Measurements from ENCODE around the gene NAP1L1. TPM values are rescaled to one million over a fixed set of nuclear protein-coding genes. Genes with fewer than 3 reads are reported as not detected.
A peak's percentile ranks its signal among the peaks of the same experiment; 100 is the strongest.

The NAP1L1 gene
- total RNA-seq, 1 donor from 2014 or later, result 744 TPM

DNA sequence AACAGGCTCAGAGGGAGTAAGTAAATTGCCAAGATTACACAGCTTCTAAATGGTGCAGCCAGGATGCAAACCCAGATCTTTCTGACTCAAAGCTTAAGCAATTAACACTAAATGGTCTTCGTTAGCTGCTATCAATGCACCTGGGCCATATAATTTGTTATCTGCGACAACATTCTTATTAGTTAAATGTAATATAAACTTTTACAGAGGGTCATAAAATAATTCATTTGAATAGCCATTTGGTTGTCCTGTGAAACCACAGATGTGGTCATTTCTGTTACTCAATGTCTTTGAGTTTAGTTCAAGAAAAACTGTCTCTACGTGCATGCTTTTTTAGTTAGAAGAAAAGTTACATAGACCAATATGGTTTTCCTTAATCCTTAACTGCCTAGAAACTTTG lies 22.1 kb upstream of the NAP1L1 start:
- H3K4me1 Mint-ChIP-seq (ENCODE audit: low read depth), result no peaks in the 10 kb centered on the region
- H3K9me3 Mint-ChIP-seq, result no peaks in the 10 kb centered on the region
- DNase-seq (ENCODE audit: low spot score), result no peak
- H3K27ac Mint-ChIP-seq, result no peak overlapping the region
- H3K36me3 Mint-ChIP-seq (ENCODE audit: low read depth), result no peaks in the 10 kb centered on the region
- intact Hi-C loops (cut with micrococcal nuclease), result no loop called here
- H3K4me3 Mint-ChIP-seq (ENCODE audit: low read depth), result no peak overlapping the region
- peaks cover 26% of the 10 kb centered on the region for H3K27me3 Mint-ChIP-seq (ENCODE audit: low read depth)

DNA sequence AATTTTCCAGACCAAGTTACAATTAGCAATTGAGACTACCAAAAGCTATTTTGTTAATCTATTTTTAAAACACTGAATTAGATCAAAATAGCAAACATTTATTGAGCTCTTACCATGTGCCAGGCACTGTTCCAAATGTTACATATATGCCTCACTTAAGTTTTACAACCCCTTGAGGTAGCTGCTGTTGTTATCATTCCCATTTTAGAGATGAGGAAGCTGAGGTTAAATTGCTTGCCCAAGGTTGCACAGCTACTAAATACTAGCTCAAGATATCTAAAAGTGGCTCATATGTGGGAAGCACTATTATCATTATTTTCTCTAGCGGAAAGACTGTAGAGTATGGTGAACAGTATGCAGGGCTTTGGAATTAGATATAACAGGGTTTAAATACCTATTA lies 19.5 kb upstream of the NAP1L1 start:
- DNase-seq (ENCODE audit: low spot score), result no peak
- Mint-ChIP-seq H3K27ac (no peak overlapping the region), H3K27me3 (ENCODE audit: low read depth) (peaks cover 16% of the 10 kb centered on the region), H3K36me3 (ENCODE audit: low read depth) (no peaks in the 10 kb centered on the region), H3K4me1 (ENCODE audit: low read depth) (no peaks in the 10 kb centered on the region), H3K9me3 (no peaks in the 10 kb centered on the region), H3K4me3 (ENCODE audit: low read depth) (no peak overlapping the region)
- intact Hi-C loops (cut with micrococcal nuclease), result no loop called here

DNA sequence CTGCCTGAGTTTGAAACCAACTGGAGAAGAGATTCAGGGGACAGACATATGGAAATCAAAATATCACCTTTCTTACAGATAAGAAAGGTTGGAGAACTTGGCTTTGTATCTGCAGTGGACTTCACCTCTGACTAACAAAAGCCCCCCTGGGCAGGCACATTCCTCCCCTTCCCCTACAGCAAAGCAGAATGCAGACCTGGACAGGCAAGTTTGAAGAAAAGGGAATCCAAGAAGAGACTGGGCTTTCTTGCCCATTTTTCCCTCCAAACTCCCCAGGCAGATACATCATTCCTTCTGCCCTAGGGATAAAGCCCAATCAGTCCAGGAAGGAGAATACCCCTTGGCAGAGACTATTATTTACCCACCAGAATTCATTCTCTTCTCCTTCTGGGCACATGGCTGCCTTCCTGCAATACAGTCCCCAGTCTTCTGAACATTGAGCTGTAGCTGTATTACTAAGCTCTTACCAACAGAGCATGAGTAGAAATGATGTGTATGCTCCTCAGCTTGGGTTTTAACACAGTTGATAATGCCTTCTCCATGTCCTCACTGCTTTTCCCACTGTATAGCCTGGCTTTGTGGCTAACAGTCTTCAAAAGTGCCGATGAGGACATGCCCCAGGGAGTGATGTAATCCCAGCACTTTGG lies 17.4 kb upstream of the NAP1L1 start:
- Mint-ChIP-seq H3K36me3 (ENCODE audit: low read depth) (no peaks in the 10 kb centered on the region), H3K27me3 (ENCODE audit: low read depth) (peaks cover 14% of the 10 kb centered on the region), H3K27ac (no peak overlapping the region), H3K4me1 (ENCODE audit: low read depth) (no peaks in the 10 kb centered on the region), H3K4me3 (ENCODE audit: low read depth) (no peak overlapping the region), H3K9me3 (no peaks in the 10 kb centered on the region)
- intact Hi-C loops (cut with micrococcal nuclease), result no loop called here
- no peak for DNase-seq (ENCODE audit: low spot score)

DNA sequence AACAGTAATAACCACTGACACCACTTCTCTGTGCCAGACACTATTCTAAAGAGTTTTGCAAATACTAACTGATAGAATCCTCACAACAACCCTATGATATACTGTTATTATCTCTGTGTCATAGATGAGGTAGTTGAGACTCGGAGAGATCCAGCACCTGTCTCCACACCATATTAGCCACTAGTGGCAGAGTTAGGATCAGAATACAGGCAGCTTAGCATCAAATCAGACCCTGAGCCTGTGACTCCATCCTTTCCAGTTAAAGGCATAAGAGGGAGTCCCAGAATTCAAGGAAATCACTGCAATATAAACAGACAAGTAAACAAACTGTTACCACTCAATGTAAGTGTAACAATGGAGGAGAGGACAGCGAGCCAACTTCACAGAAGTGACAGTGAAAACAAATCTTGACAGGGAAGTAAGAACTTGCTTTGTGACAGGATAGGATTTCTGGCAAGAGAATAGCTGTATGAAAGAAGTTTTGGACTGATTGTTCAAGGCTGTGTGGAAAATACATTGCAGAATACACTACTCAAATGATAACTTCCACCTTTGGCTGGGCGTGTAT lies 11.7 kb upstream of the NAP1L1 start:
- Mint-ChIP-seq H3K36me3 (ENCODE audit: low read depth) (no peaks in the 10 kb centered on the region), H3K9me3 (no peaks in the 10 kb centered on the region), H3K4me3 (ENCODE audit: low read depth) (no peak overlapping the region), H3K27me3 (ENCODE audit: low read depth) (peaks cover 15% of the 10 kb centered on the region), H3K27ac (no peak overlapping the region), H3K4me1 (ENCODE audit: low read depth) (no peaks in the 10 kb centered on the region)
- no peak for DNase-seq (ENCODE audit: low spot score)
- intact Hi-C loops (cut with micrococcal nuclease), result no loop called here

DNA sequence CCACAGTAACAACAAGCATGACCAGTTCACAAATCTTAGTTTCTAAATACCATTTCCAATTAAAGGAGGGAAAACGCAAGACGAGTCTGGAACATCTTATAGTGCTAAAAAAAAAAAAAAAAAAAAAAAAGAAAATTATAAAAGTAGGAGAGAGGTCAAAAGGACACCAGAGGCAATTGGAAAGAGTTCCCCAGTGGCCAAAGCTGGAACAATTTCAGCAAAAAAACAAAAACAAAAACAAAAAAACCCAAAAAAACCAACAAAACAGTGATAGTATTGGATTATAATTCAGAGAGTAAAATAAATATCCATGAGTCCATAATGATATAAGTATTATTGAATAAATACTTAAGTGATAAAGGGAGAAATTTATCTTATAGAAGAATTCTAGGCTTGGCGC lies 10.3 kb upstream of the NAP1L1 start:
- Mint-ChIP-seq H3K27ac (no peak overlapping the region), H3K4me1 (ENCODE audit: low read depth) (no peaks in the 10 kb centered on the region), H3K9me3 (no peaks in the 10 kb centered on the region), H3K36me3 (ENCODE audit: low read depth) (no peaks in the 10 kb centered on the region), H3K4me3 (ENCODE audit: low read depth) (no peak overlapping the region), H3K27me3 (ENCODE audit: low read depth) (peaks cover 16% of the 10 kb centered on the region)
- intact Hi-C loops (cut with micrococcal nuclease), result no loop called here
- DNase-seq (ENCODE audit: low spot score), result no peak

DNA sequence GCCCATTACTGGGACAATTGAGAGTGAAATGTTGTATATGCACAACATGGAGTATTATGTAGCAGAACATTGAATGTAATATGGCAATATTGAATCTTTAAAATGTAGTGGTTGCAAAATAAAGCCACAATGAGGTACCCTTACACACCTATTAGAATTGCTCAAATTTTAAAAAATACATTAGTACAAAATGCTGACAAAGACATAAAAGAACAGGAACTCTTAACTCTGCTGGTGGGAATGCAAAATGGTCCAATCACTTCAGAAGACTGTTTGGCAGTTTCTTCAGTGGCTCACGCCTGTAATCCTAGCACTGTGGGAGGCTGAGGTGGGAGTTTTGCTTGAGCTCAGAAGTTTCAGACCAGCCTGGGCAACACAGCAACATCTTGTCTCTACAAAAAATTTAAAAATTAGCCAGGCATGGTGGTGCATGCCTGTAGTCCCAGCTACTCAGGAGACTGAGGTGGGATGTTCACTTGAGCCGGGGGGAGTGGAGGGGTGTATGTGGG lies 6.8 kb upstream of the NAP1L1 start:
- Mint-ChIP-seq H3K9me3 (no peaks in the 10 kb centered on the region), H3K27ac (no peak overlapping the region)
- intact Hi-C loops (cut with micrococcal nuclease), result no loop called here

DNA sequence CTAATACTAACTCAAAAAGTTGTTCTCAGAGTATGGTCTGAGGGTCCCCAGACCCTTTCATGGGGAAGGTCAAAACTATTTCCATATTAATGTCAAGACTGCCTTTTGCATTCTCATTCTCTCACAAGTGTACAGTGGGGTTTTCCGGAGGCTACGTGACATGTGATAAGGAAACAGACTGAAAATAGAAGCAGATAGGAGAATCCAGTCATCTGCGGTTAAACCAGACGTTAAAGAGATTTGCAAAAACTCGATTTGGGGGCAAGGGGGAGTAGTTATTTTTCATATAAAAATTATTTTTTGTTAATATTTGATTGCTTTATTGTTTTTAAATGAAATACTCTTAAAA lies 1.0 kb upstream of the NAP1L1 start:
- H3K36me3 Mint-ChIP-seq (ENCODE audit: low read depth), result peaks cover 30% of the 10 kb centered on the region
- peak overlapping the region; percentile 99 for H3K27ac Mint-ChIP-seq
- intact Hi-C loops (cut with micrococcal nuclease), result loop anchor here (1.0 to 2.0 kb wide), 8 partner anchors 74 to 695 kb away; partner anchors contain the start of genes BBS10, GLIPR1L2 and OSBPL8
- DNase-seq (ENCODE audit: low spot score), result peak; percentile 25
- no peaks in the 10 kb centered on the region for H3K27me3 Mint-ChIP-seq (ENCODE audit: low read depth)
- H3K4me1 Mint-ChIP-seq (ENCODE audit: low read depth), result peaks cover 37% of the 10 kb centered on the region
- H3K4me3 Mint-ChIP-seq (ENCODE audit: low read depth), result peak overlapping the region; percentile 94
- no peaks in the 10 kb centered on the region for H3K9me3 Mint-ChIP-seq

More for the DNA sequence above, 6.8 kb upstream of the NAP1L1 start:
- Mint-ChIP-seq H3K4me1 (ENCODE audit: low read depth) (peaks cover 6% of the 10 kb centered on the region), H3K36me3 (ENCODE audit: low read depth) (no peaks in the 10 kb centered on the region), H3K4me3 (ENCODE audit: low read depth) (no peak overlapping the region), H3K27me3 (ENCODE audit: low read depth) (peaks cover 13% of the 10 kb centered on the region)
- DNase-seq (ENCODE audit: low spot score), result no peak

DNA sequence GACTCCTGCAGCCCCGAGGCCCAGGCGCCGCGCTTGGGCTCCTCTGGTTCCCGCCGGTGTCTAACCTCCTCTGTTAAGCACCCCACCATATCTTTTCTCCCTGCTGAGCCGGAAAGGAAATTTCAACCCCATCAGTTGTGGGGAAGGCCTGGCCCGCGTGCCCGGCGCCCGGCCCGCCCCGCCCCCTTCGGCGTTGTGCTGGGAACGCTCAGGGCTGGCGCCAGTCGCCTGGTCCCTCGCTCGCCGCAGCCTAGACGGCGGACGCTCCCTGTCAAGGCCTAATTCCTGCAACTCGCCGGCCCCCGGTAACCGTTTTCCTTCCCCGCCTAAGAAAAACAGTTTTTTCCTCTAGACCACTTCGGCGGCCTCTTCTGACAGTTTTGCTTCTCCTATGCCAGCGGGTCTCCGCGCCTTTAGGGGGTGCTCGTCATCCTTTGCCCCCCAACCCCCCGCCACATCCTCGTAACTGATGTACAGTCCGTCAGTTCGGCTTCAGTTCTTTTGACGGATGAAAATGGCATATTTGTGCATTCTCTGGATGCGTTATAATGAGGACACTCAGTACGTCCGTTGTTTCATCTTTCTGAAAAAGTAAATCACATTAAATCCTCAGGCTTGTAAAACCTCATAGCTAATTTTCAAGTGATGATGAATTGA lies 506 bp upstream of the NAP1L1 start:
- peak overlapping the region; percentile 99 for H3K27ac Mint-ChIP-seq
- no peak for DNase-seq (ENCODE audit: low spot score)
- H3K4me1 Mint-ChIP-seq (ENCODE audit: low read depth), result peaks cover 41% of the 10 kb centered on the region
- H3K4me3 Mint-ChIP-seq (ENCODE audit: low read depth), result peak overlapping the region; percentile 94
- no peaks in the 10 kb centered on the region for H3K9me3 Mint-ChIP-seq
- no peaks in the 10 kb centered on the region for H3K27me3 Mint-ChIP-seq (ENCODE audit: low read depth)
- H3K36me3 Mint-ChIP-seq (ENCODE audit: low read depth), result peaks cover 33% of the 10 kb centered on the region
- intact Hi-C loops (cut with micrococcal nuclease), result loop anchor here (1.0 to 5.0 kb wide), 13 partner anchors 54 to 1548 kb away; partner anchors contain the start of genes ATXN7L3B, BBS10, GLIPR1L2 and KRR1

DNA sequence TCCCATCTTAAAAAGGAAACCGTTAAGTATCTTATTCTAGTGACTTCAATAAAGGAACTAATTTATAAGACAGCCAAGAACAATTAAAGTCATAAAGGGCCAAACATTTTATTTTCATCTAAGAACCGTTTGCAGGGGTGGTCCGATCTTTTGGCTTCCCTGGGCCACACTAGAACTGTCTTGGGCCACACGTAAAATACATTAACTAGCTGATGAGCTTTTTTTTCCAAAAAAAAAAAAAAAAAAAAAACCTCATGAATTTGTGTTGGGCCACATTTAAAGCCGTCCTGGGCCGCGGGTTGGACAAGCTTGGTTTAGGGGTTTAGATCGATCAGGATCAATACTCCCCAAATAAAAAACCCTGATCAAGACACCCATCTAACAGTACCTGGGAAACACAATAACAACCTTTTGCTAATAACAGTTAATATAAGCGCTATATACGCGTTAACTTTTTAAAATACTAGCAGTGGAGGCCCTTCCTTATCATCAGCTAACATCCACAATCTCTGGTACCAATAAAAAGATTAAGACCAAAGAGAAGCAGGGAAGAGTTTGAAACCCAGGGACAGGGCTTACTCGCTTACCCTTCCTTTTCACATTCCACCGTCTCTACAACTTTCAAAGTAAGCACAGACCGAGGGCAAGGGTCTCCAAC lies 1.1 kb downstream of the NAP1L1 start:
- peak overlapping the region; percentile 94 for H3K4me3 Mint-ChIP-seq (ENCODE audit: low read depth)
- H3K4me1 Mint-ChIP-seq (ENCODE audit: low read depth), result peaks cover 51% of the 10 kb centered on the region
- H3K36me3 Mint-ChIP-seq (ENCODE audit: low read depth), result peaks cover 49% of the 10 kb centered on the region
- H3K27ac Mint-ChIP-seq, result peak overlapping the region; percentile 99
- intact Hi-C loops (cut with micrococcal nuclease), result loop anchor here (5.0 kb wide), 3 partner anchors 374 to 1546 kb away; partner anchors contain the start of genes ATXN7L3B and ZDHHC17
- no peak for DNase-seq (ENCODE audit: low spot score)
- no peaks in the 10 kb centered on the region for H3K27me3 Mint-ChIP-seq (ENCODE audit: low read depth)
- H3K9me3 Mint-ChIP-seq, result peaks cover 9% of the 10 kb centered on the region

DNA sequence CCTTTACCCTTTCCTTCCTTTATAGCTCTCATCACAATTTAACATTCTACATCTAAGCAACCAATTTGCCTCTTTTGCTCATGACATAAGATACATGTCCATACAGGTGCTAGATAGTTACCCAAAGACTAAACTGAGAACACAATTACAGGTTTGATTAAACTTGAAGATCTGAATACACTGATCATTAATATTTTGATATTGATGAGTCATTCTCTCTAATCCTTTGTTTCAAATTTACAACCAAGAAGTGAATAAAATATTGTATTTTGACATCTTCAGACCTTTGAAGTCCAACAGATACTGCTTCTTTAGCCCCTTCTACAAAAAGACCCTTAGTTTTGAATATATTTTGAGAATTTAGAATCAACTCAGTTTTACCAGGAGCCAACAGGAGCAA lies 2.6 kb downstream of the NAP1L1 start:
- DNase-seq (ENCODE audit: low spot score), result no peak
- H3K4me1 Mint-ChIP-seq (ENCODE audit: low read depth), result peaks cover 57% of the 10 kb centered on the region
- H3K4me3 Mint-ChIP-seq (ENCODE audit: low read depth), result peak overlapping the region; percentile 43
- H3K9me3 Mint-ChIP-seq, result peaks cover 11% of the 10 kb centered on the region
- H3K36me3 Mint-ChIP-seq (ENCODE audit: low read depth), result peaks cover 61% of the 10 kb centered on the region
- no peaks in the 10 kb centered on the region for H3K27me3 Mint-ChIP-seq (ENCODE audit: low read depth)
- intact Hi-C loops (cut with micrococcal nuclease), result loop anchor here (5.0 kb wide), 3 partner anchors 375 to 1545 kb away; partner anchors contain the start of genes ATXN7L3B and ZDHHC17
- no peak overlapping the region for H3K27ac Mint-ChIP-seq

DNA sequence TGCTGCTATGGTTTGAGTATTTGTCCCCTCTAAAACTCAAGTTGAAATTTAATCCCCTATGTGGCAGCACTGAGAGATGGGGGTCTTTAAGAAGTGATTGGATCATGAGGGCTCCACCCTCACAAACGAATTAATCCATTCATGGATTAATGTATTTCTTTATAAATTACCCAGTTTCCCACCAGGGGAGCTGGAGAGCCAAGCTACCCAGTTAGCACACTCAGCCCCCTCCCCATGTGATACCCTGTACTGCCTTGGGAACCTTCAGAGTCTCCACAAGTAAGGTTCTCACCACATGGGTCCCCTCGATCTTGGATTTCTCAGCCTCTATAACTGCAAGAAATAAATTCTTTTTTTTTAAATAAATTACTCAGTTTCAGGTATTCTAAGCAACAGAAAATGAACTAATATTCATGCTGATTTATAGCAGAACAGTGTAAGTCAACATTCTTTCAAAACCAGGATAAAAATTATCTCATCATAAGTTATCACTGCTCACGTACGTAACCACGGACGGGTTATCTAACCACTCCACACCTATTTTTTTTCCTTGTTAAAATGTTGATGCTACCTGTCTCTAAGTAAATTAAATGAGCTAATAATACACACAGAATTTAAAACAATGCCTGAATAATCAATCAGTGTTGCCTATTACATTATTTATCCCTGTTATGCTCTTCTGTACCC lies 3.6 kb downstream of the NAP1L1 start:
- intact Hi-C loops (cut with micrococcal nuclease), result loop anchor here (1.0 to 5.0 kb wide), 4 partner anchors 376 to 1544 kb away; partner anchors contain the start of genes ATXN7L3B, GLIPR1L1 and ZDHHC17
- Mint-ChIP-seq H3K27ac (no peak overlapping the region), H3K9me3 (peaks cover 11% of the 10 kb centered on the region), H3K4me1 (ENCODE audit: low read depth) (peaks cover 54% of the 10 kb centered on the region), H3K27me3 (ENCODE audit: low read depth) (no peaks in the 10 kb centered on the region), H3K36me3 (ENCODE audit: low read depth) (peaks cover 67% of the 10 kb centered on the region), H3K4me3 (ENCODE audit: low read depth) (no peak overlapping the region)
- DNase-seq (ENCODE audit: low spot score), result no peak

All from activated T-helper 2 cell treated with anti-CD3 and anti-CD28 coated beads, Interferon-gamma antibody, Interleukin-2, Interleukin-4, amounts not matched to agents 10 μg/mL and 5 μg/mL and 100 μg/mL, durations not matched to agents 14 hours and 24 hours and 36 hours (primary cell).